IMR-90 (cell line): ENCODE results near the gene IHH. TPM values are rescaled to one million over a fixed set of nuclear protein-coding genes. Genes with fewer than 3 reads are reported as not detected.

ENCODE experiments used
- ATAC-seq: fragments of 200-7000 bp; cut with Tn5 transposase; 2 replicates; pipeline ENCODE4 v1.9.1; 2020; ENCODE audit warnings: low read depth, mild to moderate bottlenecking, moderate library complexity
- BruUV-seq: library from RNA; stranded (reverse); fragments of 400-500 nt; replicated peaks from 2 replicates; lab custom pipeline; 2021; lab: Mats Ljungman, UMichigan
- CTCF ChIA-PET: fragments of 300-600 bp; formaldehyde crosslinking; extraction: SDS; loops from one replicate; lab custom pipeline; 2021; ENCODE audit warnings: antibody characterized with exemption; lab: Yijun Ruan, JAX
- POLR2A ChIA-PET: fragments of 300-600 bp; sonication (Branson Sonifier 250); formaldehyde crosslinking; loops from one replicate; lab custom pipeline; 2022; ENCODE audit warnings: antibody characterized with exemption; ENCODE audit not compliant: unreplicated experiment; lab: Charles Lee
- DNase-seq: peaks from one replicate; pipeline ENCODE4 v3.0.0; 2013
- H2AFZ ChIP-seq: replicated peaks from 2 replicates; pipeline ENCODE3; 2013; ENCODE audit warnings: low read length, mild to moderate bottlenecking; ENCODE audit not compliant: poor library complexity
- H2AK5ac ChIP-seq: 2 replicates; pipeline ENCODE4 v1.6.1; 2013; ENCODE audit warnings: low read depth, low read length, inconsistent platforms
- H2AK9ac ChIP-seq: replicated peaks from 2 replicates; pipeline ENCODE3; 2013; ENCODE audit warnings: mild to moderate bottlenecking, low read depth, low read length, moderate library complexity; ENCODE audit not compliant: poor library complexity
- H2BK120ac ChIP-seq: 2 replicates; pipeline ENCODE4 v1.6.1; 2013; ENCODE audit warnings: low read depth, low read length, inconsistent platforms
- H2BK15ac ChIP-seq: 3 replicates; pipeline ENCODE4 v1.6.1; 2013; ENCODE audit warnings: low read depth, low read length, inconsistent platforms
- H2BK20ac ChIP-seq: 2 replicates; pipeline ENCODE4 v1.6.1; 2013; ENCODE audit warnings: low read depth, mild to moderate bottlenecking, inconsistent platforms, low read length, moderate library complexity
- H2BK5ac ChIP-seq: 2 replicates; pipeline ENCODE4 v1.6.1; 2013; ENCODE audit warnings: mild to moderate bottlenecking, low read depth, low read length, inconsistent platforms; ENCODE audit not compliant: poor library complexity, severe bottlenecking
- H3K14ac ChIP-seq: replicated peaks from 2 replicates; pipeline ENCODE4 v1.6.1; 2013; ENCODE audit warnings: low read depth, low read length, inconsistent platforms
- H3K18ac ChIP-seq: 2 replicates; pipeline ENCODE4 v1.6.1; 2013; ENCODE audit warnings: low read depth, low read length, control low read depth
- H3K23ac ChIP-seq: 2 replicates; pipeline ENCODE4 v1.6.1; 2013; ENCODE audit warnings: low read depth, low read length, inconsistent platforms
- H3K27ac ChIP-seq: 2 replicates; pipeline ENCODE4 v1.5.1; 2013; ENCODE audit warnings: mild to moderate bottlenecking, control low read depth, low read length; ENCODE audit not compliant: insufficient read depth
- H3K27me3 ChIP-seq: 2 replicates; pipeline ENCODE4 v1.6.1; 2013; ENCODE audit warnings: low read length; ENCODE audit not compliant: control insufficient read depth, insufficient read depth
- H3K36me3 ChIP-seq: 2 replicates; pipeline ENCODE4 v1.6.1; 2013; ENCODE audit warnings: low read length, mixed read lengths; ENCODE audit not compliant: control insufficient read depth, insufficient read depth
- H3K4ac ChIP-seq: 2 replicates; pipeline ENCODE4 v1.6.1; 2013; ENCODE audit warnings: low read depth, low read length, inconsistent platforms
- H3K4me1 ChIP-seq: 2 replicates; pipeline ENCODE4 v1.6.1; 2013; ENCODE audit warnings: low read length, mixed read lengths; ENCODE audit not compliant: control insufficient read depth, insufficient read depth
- H3K4me2 ChIP-seq: 2 replicates; pipeline ENCODE4 v1.6.1; 2013; ENCODE audit warnings: low read depth, mild to moderate bottlenecking, control low read depth, low read length, moderate library complexity
- H3K4me3 ChIP-seq: 2 replicates; pipeline ENCODE4 v1.5.1; 2013; ENCODE audit warnings: low read depth, mild to moderate bottlenecking, control low read depth, low read length, moderate library complexity; ENCODE audit not compliant: insufficient read depth
- H3K56ac ChIP-seq: 2 replicates; pipeline ENCODE4 v1.6.1; 2013; ENCODE audit warnings: low read length, inconsistent platforms; ENCODE audit not compliant: insufficient read depth; ENCODE audit errors: extremely low read depth
- H3K79me1 ChIP-seq, 2 experiments: 2 replicates each; pipeline ENCODE4 v1.6.1; 2013; ENCODE audit warnings: low read length in 2 of 2, inconsistent platforms in 1 of 2, low read depth in 1 of 2
- H3K9ac ChIP-seq: 2 replicates; pipeline ENCODE4 v1.6.1; 2013; ENCODE audit warnings: low read depth, low read length, control low read depth
- H3K9me1 ChIP-seq: 2 replicates; pipeline ENCODE4 v1.6.1; 2013; ENCODE audit warnings: low read length, inconsistent platforms; ENCODE audit not compliant: insufficient read depth
- H3K9me3 ChIP-seq: 2 replicates; pipeline ENCODE4 v1.6.1; 2013; ENCODE audit warnings: low read length; ENCODE audit not compliant: control insufficient read depth, insufficient read depth
- H4K20me1 ChIP-seq: 2 replicates; pipeline ENCODE4 v1.6.1; 2013; ENCODE audit warnings: low read length, inconsistent platforms; ENCODE audit not compliant: insufficient read depth
- H4K5ac ChIP-seq: 2 replicates; pipeline ENCODE4 v1.6.1; 2013; ENCODE audit warnings: mild to moderate bottlenecking, low read depth, low read length, control low read depth
- H4K8ac ChIP-seq, 2 experiments: 2 replicates each; pipeline ENCODE4 v1.6.1; 2013; ENCODE audit warnings: low read depth in 2 of 2, low read length in 2 of 2, control low read depth in 1 of 2, inconsistent platforms in 1 of 2
- H4K91ac ChIP-seq: 2 replicates; pipeline ENCODE4 v1.6.1; 2013; ENCODE audit warnings: low read depth, low read length, inconsistent platforms; ENCODE audit not compliant: insufficient read depth
- BHLHE40 ChIP-seq: fragments of 150-350 bp; IDR thresholded peaks from 2 replicates; pipeline ENCODE4 v1.6.1; 2016; ENCODE audit warnings: mild to moderate bottlenecking, low read depth, low read length
- CEBPB ChIP-seq: IDR thresholded peaks from 2 replicates; pipeline ENCODE4 v1.6.1; 2012; ENCODE audit warnings: low read depth, low read length, improper control_type of control experiment
- CHD1 ChIP-seq: IDR thresholded peaks from 2 replicates; pipeline ENCODE4 v1.6.1; 2012; ENCODE audit warnings: low read depth, low read length, improper control_type of control experiment
- FOS ChIP-seq: fragments of 150-350 bp; IDR thresholded peaks from 2 replicates; pipeline ENCODE4 v1.6.1; 2016; ENCODE audit warnings: low read depth, low read length
- MAFK ChIP-seq: IDR thresholded peaks from 2 replicates; pipeline ENCODE4 v1.6.1; 2012; ENCODE audit warnings: low read depth, low read length, improper control_type of control experiment
- MAZ ChIP-seq: IDR thresholded peaks from 2 replicates; pipeline ENCODE4 v1.6.1; 2012; ENCODE audit warnings: low read depth, mild to moderate bottlenecking, low read length, improper control_type of control experiment, moderate library complexity, borderline replicate concordance
- MXI1 ChIP-seq: IDR thresholded peaks from 2 replicates; pipeline ENCODE4 v1.6.1; 2012; ENCODE audit warnings: low read depth, mild to moderate bottlenecking, low read length, moderate library complexity, borderline replicate concordance
- NFE2L2 ChIP-seq: fragments of 150-350 bp; IDR thresholded peaks from 2 replicates; pipeline ENCODE4 v1.6.1; 2016; ENCODE audit warnings: low read depth, mild to moderate bottlenecking, low read length
- POLR2A ChIP-seq: IDR thresholded peaks from 2 replicates; pipeline ENCODE4 v1.6.1; 2012; ENCODE audit warnings: mild to moderate bottlenecking, low read depth, low read length
- RAD21 ChIP-seq: IDR thresholded peaks from 2 replicates; pipeline ENCODE4 v1.6.1; 2012; ENCODE audit warnings: low read length, improper control_type of control experiment
- RCOR1 ChIP-seq: IDR thresholded peaks from 2 replicates; pipeline ENCODE4 v1.6.1; 2012; ENCODE audit warnings: mild to moderate bottlenecking, low read length, improper control_type of control experiment; ENCODE audit not compliant: insufficient replicate concordance
- RFX5 ChIP-seq: IDR thresholded peaks from 2 replicates; pipeline ENCODE4 v1.8.0; 2012; ENCODE audit warnings: low read depth, mild to moderate bottlenecking, low read length, moderate library complexity
- SMC3 ChIP-seq: fragments of 150-350 bp; IDR thresholded peaks from 2 replicates; pipeline ENCODE4 v1.6.1; 2016; ENCODE audit warnings: low read depth, mild to moderate bottlenecking, antibody characterized with exemption, low read length, moderate library complexity
- WGBS, 2 experiments: methylation state at CpG; one replicate each; pipeline versions ENCODE4 v1.1.5 to v1.1.7; 2013; ENCODE audit warnings: missing lambda C conversion rate in 2 of 2; ENCODE audit not compliant: insufficient read length in 1 of 2; ENCODE audit errors: extremely low coverage in 2 of 2; 5-methylcytosine and 5-hydroxymethylcytosine counted together
- dilution Hi-C: fragments of 300-500 bp; cut with HindIII; formaldehyde crosslinking; loops from one replicate; pipeline ENCODE4 v1.14.3; 2018; ENCODE audit warnings: low sequenced_read_pairs; ENCODE audit not compliant: unreplicated experiment
- in situ Hi-C: fragments of 300-500 bp; cut with MboI; formaldehyde crosslinking; loops from 3 replicates; pipeline ENCODE4 v1.14.3; 2019; ENCODE audit warnings: low sequenced_read_pairs, inconsistent platforms, mixed read lengths
- intact Hi-C: fragments of 100-400 bp; cut with micrococcal nuclease; formaldehyde crosslinking; loops from 2 replicates; pipeline ENCODE4 v1.10.0; 2022
- polyA plus RNA-seq, 3 experiments: library from polyadenylated mRNA; depleted of rRNA; stranded (reverse); fragments of >200 nt; gene quantifications; 2 replicates each; pipeline ENCODE4 v1.2.3, GENCODE V29; 2012; ENCODE audit warnings: low replicate concordance in 1 of 3
- total RNA-seq: library from RNA; depleted of rRNA; stranded (reverse); fragments of >200 nt; gene quantifications from 2 replicates; pipeline ENCODE4 v1.2.3, GENCODE V29; 2012
- TF ChIP-seq, protein P1 (sequence below): conservative IDR thresholded peaks from 2 replicates; pipeline ENCODE4 v1.5.1; 2012; ENCODE audit warnings: mild to moderate bottlenecking, low read depth, low read length, improper control_type of control experiment
- TF ChIP-seq, protein P2 (sequence below): fragments of 150-350 bp; IDR thresholded peaks from 2 replicates; pipeline ENCODE4 v1.6.1; 2016; ENCODE audit warnings: low read depth, mild to moderate bottlenecking, low read length, moderate library complexity, borderline replicate concordance
- TF ChIP-seq, protein P3 (sequence below): fragments of 150-350 bp; IDR thresholded peaks from 2 replicates; pipeline ENCODE4 v1.6.1; 2017; ENCODE audit warnings: mild to moderate bottlenecking, antibody characterized with exemption, low read length, low read depth

IHH gene
- total and polyA plus RNA-seq, 2 of the 4 experiments (the other 2 are of a cell fraction): not detected

DNA sequence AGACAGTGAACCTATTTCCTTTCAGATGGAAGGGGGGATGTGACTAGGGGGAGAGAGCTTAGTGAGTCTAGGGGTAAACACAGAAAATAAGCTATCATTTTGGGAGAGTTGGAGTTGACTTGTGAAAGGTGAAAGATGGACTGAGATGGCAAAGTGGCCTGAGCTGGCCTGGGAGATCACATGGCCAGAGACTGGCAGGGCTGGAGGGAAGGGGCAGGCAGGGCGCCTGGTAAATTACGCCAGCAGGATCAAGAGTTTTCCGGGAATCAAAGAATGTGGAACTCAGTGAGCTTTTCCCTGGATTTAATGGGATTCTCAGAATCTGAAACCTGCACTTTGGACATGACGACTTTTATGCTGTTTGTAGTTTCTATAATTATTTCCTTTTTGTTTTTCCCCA lies 18.6 kb downstream of the IHH start:
- H3K27me3 ChIP-seq: peaks cover 37% of the 10 kb centered on the region
- BruUV-seq: no TSS peak
- H3K9ac ChIP-seq: no peak overlapping the region
- H3K56ac ChIP-seq: no peak overlapping the region
- ChIA-PET CTCF (interaction anchor here (0.6 to 1.1 kb wide), 3 partner anchors 16 to 78 kb away, joined by 3 to 4 read pairs (median 3); no protein-coding TSS in a partner anchor), POLR2A (interaction anchor here (0.6 kb wide), 1 partner anchor 359 kb away, joined by 3 read pairs; no protein-coding TSS in a partner anchor)
- H2BK15ac ChIP-seq: no peak overlapping the region
- H4K5ac ChIP-seq: no peak overlapping the region
- TF ChIP-seq CEBPB (no peak), BHLHE40 (no peak), FOS (no peak), MXI1 (no peak), MAZ (no peak), POLR2A (no peak), MAFK (no peak), RCOR1 (no peak), SMC3 (no peak), CHD1 (no peak), RAD21 (no peak), RFX5 (no peak), NFE2L2 (no peak)
- TF ChIP-seq, protein P1, sequence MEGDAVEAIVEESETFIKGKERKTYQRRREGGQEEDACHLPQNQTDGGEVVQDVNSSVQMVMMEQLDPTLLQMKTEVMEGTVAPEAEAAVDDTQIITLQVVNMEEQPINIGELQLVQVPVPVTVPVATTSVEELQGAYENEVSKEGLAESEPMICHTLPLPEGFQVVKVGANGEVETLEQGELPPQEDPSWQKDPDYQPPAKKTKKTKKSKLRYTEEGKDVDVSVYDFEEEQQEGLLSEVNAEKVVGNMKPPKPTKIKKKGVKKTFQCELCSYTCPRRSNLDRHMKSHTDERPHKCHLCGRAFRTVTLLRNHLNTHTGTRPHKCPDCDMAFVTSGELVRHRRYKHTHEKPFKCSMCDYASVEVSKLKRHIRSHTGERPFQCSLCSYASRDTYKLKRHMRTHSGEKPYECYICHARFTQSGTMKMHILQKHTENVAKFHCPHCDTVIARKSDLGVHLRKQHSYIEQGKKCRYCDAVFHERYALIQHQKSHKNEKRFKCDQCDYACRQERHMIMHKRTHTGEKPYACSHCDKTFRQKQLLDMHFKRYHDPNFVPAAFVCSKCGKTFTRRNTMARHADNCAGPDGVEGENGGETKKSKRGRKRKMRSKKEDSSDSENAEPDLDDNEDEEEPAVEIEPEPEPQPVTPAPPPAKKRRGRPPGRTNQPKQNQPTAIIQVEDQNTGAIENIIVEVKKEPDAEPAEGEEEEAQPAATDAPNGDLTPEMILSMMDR: no peak
- TF ChIP-seq, protein P2, sequence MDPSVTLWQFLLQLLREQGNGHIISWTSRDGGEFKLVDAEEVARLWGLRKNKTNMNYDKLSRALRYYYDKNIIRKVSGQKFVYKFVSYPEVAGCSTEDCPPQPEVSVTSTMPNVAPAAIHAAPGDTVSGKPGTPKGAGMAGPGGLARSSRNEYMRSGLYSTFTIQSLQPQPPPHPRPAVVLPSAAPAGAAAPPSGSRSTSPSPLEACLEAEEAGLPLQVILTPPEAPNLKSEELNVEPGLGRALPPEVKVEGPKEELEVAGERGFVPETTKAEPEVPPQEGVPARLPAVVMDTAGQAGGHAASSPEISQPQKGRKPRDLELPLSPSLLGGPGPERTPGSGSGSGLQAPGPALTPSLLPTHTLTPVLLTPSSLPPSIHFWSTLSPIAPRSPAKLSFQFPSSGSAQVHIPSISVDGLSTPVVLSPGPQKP: no peak
- TF ChIP-seq, protein P3, sequence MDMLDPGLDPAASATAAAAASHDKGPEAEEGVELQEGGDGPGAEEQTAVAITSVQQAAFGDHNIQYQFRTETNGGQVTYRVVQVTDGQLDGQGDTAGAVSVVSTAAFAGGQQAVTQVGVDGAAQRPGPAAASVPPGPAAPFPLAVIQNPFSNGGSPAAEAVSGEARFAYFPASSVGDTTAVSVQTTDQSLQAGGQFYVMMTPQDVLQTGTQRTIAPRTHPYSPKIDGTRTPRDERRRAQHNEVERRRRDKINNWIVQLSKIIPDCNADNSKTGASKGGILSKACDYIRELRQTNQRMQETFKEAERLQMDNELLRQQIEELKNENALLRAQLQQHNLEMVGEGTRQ: no peak
- intact Hi-C loops (no loop called here), dilution Hi-C loops (no loop called here), in situ Hi-C loops (no loop called here)
- no peak overlapping the region for H3K14ac ChIP-seq
- no peak overlapping the region for H3K18ac ChIP-seq
- no peaks in the 10 kb centered on the region for H3K4me1 ChIP-seq
- H4K8ac ChIP-seq: no peak overlapping the region
- H2BK20ac ChIP-seq: no peak overlapping the region
- H3K4me2 ChIP-seq: no peak overlapping the region
- DNase-seq: no peak
- no peaks in the 10 kb centered on the region for H4K20me1 ChIP-seq
- H2BK120ac ChIP-seq: no peak overlapping the region
- no peak overlapping the region for H2AK9ac ChIP-seq
- H3K79me1 ChIP-seq: no peaks in the 10 kb centered on the region
- no peak for ATAC-seq
- H4K91ac ChIP-seq: no peak overlapping the region
- no peak overlapping the region for H3K4me3 ChIP-seq
- H3K36me3 ChIP-seq: no peaks in the 10 kb centered on the region
- no peak overlapping the region for H3K4ac ChIP-seq
- H3K27ac ChIP-seq: no peak overlapping the region
- no peaks in the 10 kb centered on the region for H3K9me1 ChIP-seq
- no peak overlapping the region for H3K23ac ChIP-seq
- no peak overlapping the region for H2AFZ ChIP-seq
- 40% methylated on average over 2 of the region's 4 CpGs; no CpG with 5 or more reads in 1 of the 2 experiments for WGBS, 2 experiments
- H3K9me3 ChIP-seq: no peaks in the 10 kb centered on the region
- no peak overlapping the region for H2BK5ac ChIP-seq
- no peak overlapping the region for H2AK5ac ChIP-seq
